ENCODE results near the gene ATP6V0D1. TPM values are rescaled to one million over a fixed set of nuclear protein-coding genes. Genes with fewer than 3 reads are reported as not detected.
"Not testable (repeated sequence)": the region's sequence is repeated elsewhere in the genome, so short reads cannot be mapped to it uniquely, and the experiment has no call there.

ATP6V0D1 gene
- polyA plus RNA-seq, 2 of the 4 experiments (the other 2 are of a cell fraction), result 45.7 to 103 TPM

DNA sequence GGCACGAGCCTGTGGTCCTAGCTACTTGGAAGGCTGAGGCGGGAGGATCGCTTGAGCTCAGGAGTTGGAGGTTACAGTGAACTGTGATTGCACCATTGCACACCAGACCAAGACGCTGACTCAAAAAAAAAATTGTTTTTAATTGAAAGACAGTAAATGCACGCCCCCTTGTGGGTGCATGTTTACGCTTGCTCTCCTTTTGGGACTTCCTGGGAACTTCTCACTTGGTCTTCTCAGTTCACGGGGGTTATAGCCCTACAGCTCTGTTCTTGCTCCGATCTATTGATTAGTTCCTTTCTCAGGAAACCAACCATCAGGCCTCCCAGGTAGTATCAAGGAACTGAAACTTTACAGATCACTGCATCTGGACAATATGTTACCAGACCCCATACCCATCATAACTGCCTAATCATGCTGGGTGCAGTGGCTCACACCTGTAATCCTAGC, 33.4 kb upstream of the ATP6V0D1 start:
- DNase-seq (ENCODE audit: low read depth in 1 of 2, low spot score in 1 of 2) (peak; percentile 69 to 89), ATAC-seq (peak; percentile 82 to 86), FAIRE-seq (no peak)
- Histone ChIP-seq H3K4me3 (no peak overlapping the region), H3K4me2 (peak overlapping the region; percentile 42; the same call in 2 of the 3 replicates), H3K4me1 (peaks cover 30% of the 10 kb centered on the region), H3K9me3 (no peaks in the 10 kb centered on the region), H3K27ac (peak overlapping the region; percentile 15 to 43; a peak in 4 of 6 replicates)
- WGBS (ENCODE audit: missing lambda C conversion rate), result 2% methylated on average over 8 of the region's 8 CpGs
- CTCF ChIA-PET, result interaction anchor here (0.6 to 11.1 kb wide), 31 partner anchors 7 to 290 kb away, joined by 3 to 278 read pairs (median 4); partner anchors contain the start of genes AGRP, ATP6V0D1, CTCF and PARD6A
- POLR2A ChIA-PET, result no interaction called here
- no peak for TF ChIP-seq FOSB (CRISPR knock-in tag; IDR thresholded peaks at IDR 0.05)
- no peak for TF ChIP-seq HOXB5 (CRISPR knock-in tag; IDR thresholded peaks at IDR 0.05)
- TF ChIP-seq RAD21 (conservative IDR thresholded peaks at IDR 0.05 in 1 of 2, IDR thresholded peaks at IDR 0.05 in 1 of 2), result peak; percentile 71
- TF ChIP-seq, protein P1, sequence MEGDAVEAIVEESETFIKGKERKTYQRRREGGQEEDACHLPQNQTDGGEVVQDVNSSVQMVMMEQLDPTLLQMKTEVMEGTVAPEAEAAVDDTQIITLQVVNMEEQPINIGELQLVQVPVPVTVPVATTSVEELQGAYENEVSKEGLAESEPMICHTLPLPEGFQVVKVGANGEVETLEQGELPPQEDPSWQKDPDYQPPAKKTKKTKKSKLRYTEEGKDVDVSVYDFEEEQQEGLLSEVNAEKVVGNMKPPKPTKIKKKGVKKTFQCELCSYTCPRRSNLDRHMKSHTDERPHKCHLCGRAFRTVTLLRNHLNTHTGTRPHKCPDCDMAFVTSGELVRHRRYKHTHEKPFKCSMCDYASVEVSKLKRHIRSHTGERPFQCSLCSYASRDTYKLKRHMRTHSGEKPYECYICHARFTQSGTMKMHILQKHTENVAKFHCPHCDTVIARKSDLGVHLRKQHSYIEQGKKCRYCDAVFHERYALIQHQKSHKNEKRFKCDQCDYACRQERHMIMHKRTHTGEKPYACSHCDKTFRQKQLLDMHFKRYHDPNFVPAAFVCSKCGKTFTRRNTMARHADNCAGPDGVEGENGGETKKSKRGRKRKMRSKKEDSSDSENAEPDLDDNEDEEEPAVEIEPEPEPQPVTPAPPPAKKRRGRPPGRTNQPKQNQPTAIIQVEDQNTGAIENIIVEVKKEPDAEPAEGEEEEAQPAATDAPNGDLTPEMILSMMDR (IDR thresholded peaks at IDR 0.05), result peak; percentile 79
- TF ChIP-seq CEBPB (IDR thresholded peaks at IDR 0.05), result peak; percentile 22 to 78; a peak in 3 of 4 replicates
- no peak for TF ChIP-seq FOXS1 (CRISPR knock-in tag; IDR thresholded peaks at IDR 0.05)
- no peak for TF ChIP-seq PHF8 (IDR thresholded peaks at IDR 0.05; ENCODE audit: borderline replicate concordance, low read depth)
- no peak for TF ChIP-seq KDM5A (IDR thresholded peaks at IDR 0.05)
- TF ChIP-seq SMC3 (IDR thresholded peaks at IDR 0.05), result peak; percentile 84
- TF ChIP-seq NFE2L2 (conservative IDR thresholded peaks at IDR 0.05; ENCODE audit: low read length), result no peak
- TF ChIP-seq, protein P2, sequence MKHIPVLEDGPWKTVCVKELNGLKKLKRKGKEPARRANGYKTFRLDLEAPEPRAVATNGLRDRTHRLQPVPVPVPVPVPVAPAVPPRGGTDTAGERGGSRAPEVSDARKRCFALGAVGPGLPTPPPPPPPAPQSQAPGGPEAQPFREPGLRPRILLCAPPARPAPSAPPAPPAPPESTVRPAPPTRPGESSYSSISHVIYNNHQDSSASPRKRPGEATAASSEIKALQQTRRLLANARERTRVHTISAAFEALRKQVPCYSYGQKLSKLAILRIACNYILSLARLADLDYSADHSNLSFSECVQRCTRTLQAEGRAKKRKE (CRISPR knock-in tag; IDR thresholded peaks at IDR 0.05; ENCODE audit: low read depth), result no peak
- TF ChIP-seq MAZ (IDR thresholded peaks at IDR 0.05; ENCODE audit: borderline replicate concordance, low read depth, low read length), result no peak
- no peak for TF ChIP-seq NR3C1 (IDR thresholded peaks at IDR 0.05)
- peak; percentile 40 for TF ChIP-seq MAFK (IDR thresholded peaks at IDR 0.05; ENCODE audit: partially characterized antibody)
- no peak for TF ChIP-seq FOSL2 (IDR thresholded peaks at IDR 0.05)
- no peak for TF ChIP-seq FOSL2 (CRISPR knock-in tag; IDR thresholded peaks at IDR 0.05)
- TF ChIP-seq, protein P3, sequence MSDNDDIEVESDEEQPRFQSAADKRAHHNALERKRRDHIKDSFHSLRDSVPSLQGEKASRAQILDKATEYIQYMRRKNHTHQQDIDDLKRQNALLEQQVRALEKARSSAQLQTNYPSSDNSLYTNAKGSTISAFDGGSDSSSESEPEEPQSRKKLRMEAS (IDR thresholded peaks at IDR 0.05), result no peak
- TF ChIP-seq CBX2 (IDR thresholded peaks at IDR 0.05; ENCODE audit: borderline replicate concordance, low read depth), result no peak

DNA sequence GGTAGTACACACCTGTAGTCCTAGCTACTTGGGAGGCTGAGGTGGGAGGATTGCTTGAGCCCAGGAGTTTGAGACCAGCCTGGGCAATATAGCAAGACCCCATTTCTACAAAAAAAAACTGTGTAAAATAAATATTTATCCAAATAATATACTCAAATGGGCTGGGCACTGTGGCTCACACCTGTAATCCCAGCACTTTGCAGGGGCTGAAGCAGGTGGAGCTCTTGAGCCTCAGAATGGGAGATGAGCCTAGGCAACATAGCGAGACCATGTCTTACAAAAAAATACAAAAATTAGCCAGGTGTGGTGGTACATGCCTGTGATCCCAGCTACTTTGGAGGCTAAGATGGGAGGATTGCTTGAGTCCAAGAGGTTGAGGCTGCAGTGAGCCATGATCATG, 32.9 kb upstream of the ATP6V0D1 start:
- DNase-seq (ENCODE audit: low read depth in 1 of 2, low spot score in 1 of 2); POLR2A ChIA-PET; H3K4me3 ChIP-seq; FAIRE-seq; H3K9me3 ChIP-seq: not testable (repeated sequence)
- Histone ChIP-seq H3K4me2 (peak overlapping the region; percentile 42; the same call in 2 of the 3 replicates), H3K4me1 (peaks cover 30% of the 10 kb centered on the region), H3K27ac (0 out of 6 replicates have a peak overlapping the region, but pooled peaks of 1 of the 2 experiments have one; percentile 23)
- CTCF ChIA-PET, result interaction anchor here (0.7 to 11.1 kb wide), 29 partner anchors 8 to 290 kb away, joined by 3 to 278 read pairs (median 5); partner anchors contain the start of genes AGRP, ATP6V0D1, CTCF and PARD6A
- peak in 1 of 2 experiments; percentile 35; a peak in 3 of 6 replicates for ATAC-seq
- WGBS (ENCODE audit: missing lambda C conversion rate), result 93% methylated on average over 1 of the region's 1 CpG

DNA sequence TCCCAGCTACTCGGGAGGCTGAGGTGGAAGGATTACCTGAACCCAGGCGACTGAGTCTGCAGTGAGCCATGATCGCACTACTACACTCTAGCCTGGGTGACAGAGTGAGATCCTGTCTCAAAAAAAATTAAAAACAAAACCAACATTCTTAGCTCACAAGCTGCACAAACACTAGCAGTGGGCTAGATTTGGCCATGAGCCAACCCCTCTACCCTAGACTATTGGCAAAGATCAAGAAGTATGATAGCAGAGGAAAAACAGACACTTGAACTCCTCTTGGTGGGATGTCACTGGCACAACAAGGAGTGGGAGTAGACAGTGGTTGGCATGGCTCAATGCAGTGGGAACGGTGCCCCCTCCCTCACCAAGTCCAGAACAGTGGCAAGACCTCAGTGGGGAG, 28.1 kb upstream of the ATP6V0D1 start:
- Histone ChIP-seq H3K4me1 (peaks cover 8% of the 10 kb centered on the region; the same call in 1 of the 3 replicates), H3K4me2 (no peak overlapping the region), H3K27ac (no peak overlapping the region), H3K9me3 (no peaks in the 10 kb centered on the region), H3K4me3 (no peak overlapping the region)
- ChIA-PET POLR2A (no interaction called here), CTCF (interaction anchor here (0.7 to 11.1 kb wide), 7 partner anchors 8 to 154 kb away, joined by 3 to 278 read pairs (median 6); partner anchors contain the start of genes AGRP and ATP6V0D1)
- 73% methylated on average over 4 of the region's 4 CpGs for WGBS (ENCODE audit: missing lambda C conversion rate)
- no peak for ATAC-seq
- DNase-seq (ENCODE audit: low read depth in 1 of 2, low spot score in 1 of 2), result no peak
- TF ChIP-seq HOXB13 (CRISPR knock-in tag; IDR thresholded peaks at IDR 0.05; ENCODE audit: low read depth), result no peak
- TF ChIP-seq, protein P4, sequence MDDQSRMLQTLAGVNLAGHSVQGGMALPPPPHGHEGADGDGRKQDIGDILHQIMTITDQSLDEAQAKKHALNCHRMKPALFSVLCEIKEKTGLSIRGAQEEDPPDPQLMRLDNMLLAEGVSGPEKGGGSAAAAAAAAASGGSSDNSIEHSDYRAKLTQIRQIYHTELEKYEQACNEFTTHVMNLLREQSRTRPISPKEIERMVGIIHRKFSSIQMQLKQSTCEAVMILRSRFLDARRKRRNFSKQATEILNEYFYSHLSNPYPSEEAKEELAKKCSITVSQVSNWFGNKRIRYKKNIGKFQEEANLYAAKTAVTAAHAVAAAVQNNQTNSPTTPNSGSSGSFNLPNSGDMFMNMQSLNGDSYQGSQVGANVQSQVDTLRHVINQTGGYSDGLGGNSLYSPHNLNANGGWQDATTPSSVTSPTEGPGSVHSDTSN (IDR thresholded peaks at IDR 0.05), result no peak
- TF ChIP-seq RNF2 (IDR thresholded peaks at IDR 0.05; ENCODE audit: borderline replicate concordance, low read depth), result no peak
- no peak for TF ChIP-seq POLR2AphosphoS2 (conservative IDR thresholded peaks at IDR 0.05; ENCODE audit: low read length)
- no peak for TF ChIP-seq GATA3 (IDR thresholded peaks at IDR 0.05; ENCODE audit: borderline replicate concordance)
- no peak for TF ChIP-seq KDM5A (IDR thresholded peaks at IDR 0.05)
- FAIRE-seq, result no peak
